ENCODE results near the gene TSEN15.
"Not testable (repeated sequence)": the region's sequence is repeated elsewhere in the genome, so short reads cannot be mapped to it uniquely, and the experiment has no call there.

TSEN15 gene

DNA sequence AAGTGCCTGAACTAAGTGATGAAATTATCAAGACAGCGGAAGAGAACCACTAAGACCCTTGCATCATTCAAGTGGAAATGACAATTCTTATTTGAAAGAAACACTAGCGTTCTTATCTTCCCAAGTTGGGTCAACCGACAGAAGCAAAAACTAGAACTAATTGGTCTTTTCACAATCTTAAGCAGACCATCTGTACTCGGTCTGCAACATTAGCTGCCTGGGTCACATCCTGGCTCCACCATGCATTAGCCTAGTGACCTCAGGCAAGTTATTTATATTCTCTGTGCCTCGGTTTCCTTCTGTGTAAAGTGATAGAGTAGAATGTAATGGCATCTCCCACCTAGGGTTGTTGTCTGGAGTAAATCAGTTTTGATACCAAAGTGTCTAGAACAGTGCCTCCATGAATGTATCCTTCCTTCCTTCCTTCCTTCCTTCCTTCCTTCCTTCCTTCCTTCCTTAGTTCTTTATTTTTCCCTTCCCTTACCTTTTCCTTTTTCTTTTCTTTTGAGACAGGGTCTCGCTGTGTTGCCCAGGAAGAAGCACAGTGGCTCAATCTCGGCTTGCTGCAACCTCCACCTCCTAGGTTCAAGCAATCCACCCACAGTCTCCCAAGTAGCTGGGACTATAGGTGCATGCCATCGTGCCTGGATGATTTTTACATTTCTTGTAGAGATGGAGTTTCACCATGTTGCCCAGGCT, 20.0 kb upstream of the TSEN15 start:
- no peak for DNase-seq

- DNase-seq, result no peak
Observed at GRCh38 chr1:184032306-184032929, 19.1 kb upstream of the TSEN15 start.

GRCh38 chr1:184032930-184033418, 18.6 kb upstream of the TSEN15 start:
- no peak for DNase-seq

DNA sequence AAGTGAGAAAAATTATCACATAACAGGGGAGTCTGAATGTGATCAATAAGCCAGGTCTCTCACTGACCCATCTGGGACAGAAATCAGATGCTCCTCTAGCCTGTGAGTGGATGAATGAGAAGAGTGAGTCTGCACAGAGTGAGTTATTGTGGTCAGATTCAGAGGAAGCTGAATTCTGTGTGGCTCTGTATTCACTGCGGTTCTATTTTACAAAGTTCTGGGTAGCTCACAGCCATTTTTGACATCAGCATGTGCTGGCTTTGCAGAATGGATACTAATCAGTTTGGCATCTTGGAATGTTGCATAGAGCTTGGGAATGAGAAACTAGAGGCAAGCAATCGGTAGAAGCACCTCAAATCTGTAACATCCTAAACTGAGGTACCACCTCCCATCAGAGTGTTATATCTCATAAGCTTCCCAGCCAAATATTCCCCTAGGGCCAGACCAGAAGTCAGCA, 17.8 kb upstream of the TSEN15 start:
- peak in 1 of 14 donors; percentile 22 for DNase-seq

- DNase-seq, result no peak
Observed at GRCh38 chr1:184034761-184035379, 16.7 kb upstream of the TSEN15 start.

DNA sequence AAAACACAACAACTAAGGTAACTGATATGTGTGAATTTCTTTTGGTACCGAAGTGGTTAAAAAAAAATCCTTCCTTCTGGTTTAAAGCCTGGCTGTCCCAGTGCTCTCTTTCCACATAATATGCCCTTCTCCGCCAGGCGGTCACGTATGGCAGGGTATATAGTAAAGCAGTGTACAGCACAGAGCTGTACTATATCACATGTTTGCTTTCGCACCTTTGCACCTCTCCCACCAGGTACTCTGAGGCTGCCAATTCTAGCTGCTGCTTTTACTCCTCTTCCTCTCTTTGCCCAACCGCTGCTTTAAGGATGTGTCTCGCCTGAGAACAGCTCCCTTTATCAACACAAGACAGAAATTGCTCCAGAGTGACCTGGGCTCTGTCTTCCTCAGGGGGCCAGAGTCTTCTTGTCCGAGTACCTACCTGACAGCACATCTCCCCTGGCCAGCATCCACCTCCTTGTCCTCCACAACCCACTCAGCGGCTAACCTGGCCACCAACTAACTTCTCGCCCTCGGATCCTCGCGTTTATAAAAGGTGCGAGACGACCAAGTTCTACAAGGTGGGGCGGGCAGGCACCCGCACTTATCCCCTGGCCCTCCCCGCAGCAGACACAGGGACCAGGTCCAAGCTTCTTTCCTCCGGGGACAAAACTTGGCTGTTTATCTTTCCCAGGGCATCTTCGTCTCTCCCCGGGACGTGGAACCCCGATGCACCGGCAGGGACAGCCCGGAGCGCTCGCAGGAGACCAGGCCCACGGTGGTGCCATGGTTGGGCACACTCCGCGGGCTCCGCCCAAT, 15.6 kb upstream of the TSEN15 start:
- DNase-seq, result peak in 6 of 14 donors; percentile 42 to 80 (median 64)

DNA sequence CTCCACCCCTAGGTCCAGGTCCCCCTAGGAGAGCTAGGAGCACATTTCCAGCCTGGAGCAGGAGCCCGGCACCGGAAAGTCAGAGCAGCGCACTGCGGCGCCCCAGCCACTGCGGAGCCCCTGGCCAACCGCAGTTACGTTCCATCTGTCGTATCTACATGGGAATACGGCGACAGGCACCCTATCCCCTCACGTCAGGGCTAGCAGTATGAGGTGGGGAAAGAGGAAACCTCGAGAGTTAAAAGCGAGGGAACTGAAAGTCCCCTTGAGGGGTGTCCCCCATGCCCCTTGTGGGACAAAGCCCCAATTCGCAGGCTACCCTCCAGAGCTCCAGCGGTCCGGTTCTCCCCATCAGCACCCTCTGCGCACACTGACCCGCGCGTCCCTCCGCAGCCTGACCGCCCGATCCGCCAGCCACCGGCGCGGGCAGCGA, 15.0 kb upstream of the TSEN15 start:
- DNase-seq, result peak in 6 of 14 donors; percentile 57 to 81 (median 73)

DNA sequence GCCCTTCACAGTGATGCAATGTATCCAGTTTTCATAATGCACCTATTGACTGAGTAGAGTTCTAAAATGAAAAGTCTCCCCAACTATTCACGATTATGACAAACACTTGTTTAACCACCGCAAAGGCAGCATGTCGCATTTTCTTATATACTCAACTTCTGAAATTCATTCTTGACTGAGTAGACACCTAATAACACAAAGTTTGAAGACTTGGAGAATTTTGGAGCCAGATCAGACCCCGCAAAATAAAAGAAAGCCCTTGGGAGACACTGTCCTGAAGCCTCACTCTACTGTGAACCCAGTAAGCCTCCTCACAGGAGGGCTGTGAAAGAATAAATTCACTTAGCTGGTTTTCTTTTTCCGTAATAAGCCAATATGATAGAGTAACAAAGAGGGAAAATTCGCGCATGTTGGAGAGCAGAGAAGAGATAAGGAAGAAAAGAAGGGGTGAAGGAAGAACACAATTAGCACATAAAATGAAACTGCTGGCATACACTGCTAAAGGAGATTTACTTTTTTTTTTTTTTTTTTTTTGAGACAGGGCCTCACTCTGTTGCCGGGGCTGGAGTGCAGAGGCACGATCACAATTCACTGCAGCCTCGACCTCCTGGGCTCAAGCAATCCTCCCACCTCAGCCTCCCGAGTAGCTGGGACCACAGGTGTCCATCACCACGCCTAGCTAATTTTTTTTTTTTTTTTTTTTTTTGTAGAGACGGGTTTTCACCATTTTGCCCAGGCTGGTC, 13.5 kb upstream of the TSEN15 start:
- DNase-seq, result no peak

- DNase-seq, result peak in 1 of 14 donors; percentile 49
Observed at GRCh38 chr1:184039126-184039525, 12.4 kb upstream of the TSEN15 start.

GRCh38 chr1:184041731-184042130, 9.8 kb upstream of the TSEN15 start:
- DNase-seq, result no peak

DNA sequence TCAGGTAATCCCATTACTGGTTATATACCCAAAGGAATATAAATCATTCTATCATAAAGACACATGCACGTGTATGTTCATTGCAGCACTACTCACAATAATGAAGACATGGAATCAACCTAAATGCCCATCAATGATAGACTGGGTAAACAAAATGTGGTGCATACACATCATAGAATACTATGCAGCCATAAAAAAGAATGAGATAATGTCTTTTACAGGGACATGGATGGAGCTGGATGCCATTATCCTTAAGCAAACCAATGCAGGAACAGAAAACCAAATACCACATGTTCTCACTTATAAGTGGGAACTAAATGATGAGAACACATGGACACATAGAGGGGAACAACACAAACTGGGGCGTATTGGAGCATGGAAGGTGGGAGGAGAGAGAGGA, 8.2 kb upstream of the TSEN15 start:
- not testable (repeated sequence) for DNase-seq

DNA sequence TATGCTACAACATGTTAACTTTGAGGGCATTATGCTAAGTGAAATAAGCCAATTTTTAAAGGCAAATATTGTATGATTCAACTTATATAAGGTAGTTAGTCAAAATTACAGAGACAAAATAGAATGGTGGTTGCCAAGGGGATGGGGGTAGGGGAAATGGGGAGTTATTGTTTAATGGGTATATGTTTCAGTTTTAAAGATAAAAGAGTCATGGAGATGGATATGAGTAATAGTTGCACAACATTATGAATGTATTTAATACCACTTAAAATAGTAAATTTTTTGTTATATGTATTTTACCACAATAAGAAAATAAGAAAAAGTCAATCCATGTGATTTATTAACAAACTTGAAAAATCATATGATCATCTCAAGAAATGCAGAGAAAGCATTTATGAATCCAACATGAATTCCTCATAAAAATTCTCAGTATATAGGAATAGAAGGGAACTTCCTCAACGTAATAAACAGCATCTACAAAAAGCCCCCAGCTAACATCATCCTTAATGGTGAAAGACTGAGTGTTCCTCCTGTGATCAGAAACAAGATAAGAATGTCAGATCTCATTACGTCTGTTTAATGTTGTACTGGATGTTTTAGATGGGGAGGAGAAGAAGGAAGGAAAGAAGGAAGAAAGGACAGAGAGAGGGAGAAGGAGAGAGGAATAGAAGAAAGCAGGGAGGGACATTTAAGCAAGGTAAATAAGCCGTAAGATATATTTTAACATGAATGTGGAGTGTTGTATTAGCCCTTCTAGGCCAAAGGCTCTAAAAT, 6.7 kb upstream of the TSEN15 start:
- DNase-seq, result no peak

DNA sequence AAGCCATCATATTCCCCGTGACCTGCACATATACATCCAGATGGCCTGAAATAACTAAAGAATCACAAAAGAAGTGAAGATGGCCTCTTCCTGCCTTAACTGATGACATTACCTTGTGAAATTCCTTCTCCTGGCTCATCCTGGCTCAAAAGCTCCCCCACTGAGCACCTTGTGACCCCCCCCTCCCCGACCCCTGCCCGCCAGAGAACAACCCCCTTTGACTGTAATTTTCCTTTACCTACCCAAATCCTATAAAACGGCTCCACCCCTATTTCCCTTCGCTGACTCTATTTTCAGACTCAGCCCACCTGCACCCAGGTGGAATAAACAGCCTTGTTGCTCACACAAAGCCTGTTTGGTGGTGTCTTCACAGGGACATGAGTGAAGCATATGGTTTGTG, 4.0 kb upstream of the TSEN15 start:
- not testable (repeated sequence) for DNase-seq

- no peak for DNase-seq
Observed at GRCh38 chr1:184048561-184049240, 2.8 kb upstream of the TSEN15 start.

- no peak for DNase-seq
Observed at GRCh38 chr1:184049291-184049690, 2.2 kb upstream of the TSEN15 start.

DNA sequence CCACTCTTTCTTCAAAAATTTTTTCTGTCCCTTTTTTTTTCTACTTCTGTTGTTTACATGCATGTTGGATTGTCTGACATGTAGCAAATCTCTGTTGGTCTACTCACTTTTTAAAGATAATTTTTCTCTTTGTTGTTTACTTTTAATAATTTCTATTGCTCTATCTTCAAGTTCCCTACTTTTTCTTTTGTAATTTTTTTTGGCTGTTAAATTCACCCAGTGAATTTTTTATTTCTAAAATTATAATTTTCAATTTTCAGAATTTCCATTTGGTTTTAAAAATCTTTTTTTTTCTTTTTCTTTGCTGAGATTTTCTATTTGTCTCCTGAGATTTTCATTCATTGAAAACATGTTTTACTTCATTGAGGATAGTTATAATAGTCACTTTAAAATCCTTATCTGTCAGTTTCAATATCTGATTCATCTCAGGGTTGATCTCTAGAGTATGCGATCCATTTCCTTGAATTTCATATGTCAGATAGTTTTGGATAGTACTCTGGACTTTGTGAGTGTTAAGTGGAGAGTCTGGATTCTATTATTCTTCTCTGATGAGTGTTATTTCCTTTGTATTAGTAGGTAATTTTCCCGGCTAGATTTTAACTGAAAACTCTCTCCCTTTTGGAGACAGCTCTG, 1.6 kb upstream of the TSEN15 start:
- no peak for DNase-seq

- DNase-seq, result no peak
Observed at GRCh38 chr1:184050636-184051035, 894 bp upstream of the TSEN15 start.

- no peak for DNase-seq
Observed at GRCh38 chr1:184051138-184051484, 419 bp upstream of the TSEN15 start.

DNA sequence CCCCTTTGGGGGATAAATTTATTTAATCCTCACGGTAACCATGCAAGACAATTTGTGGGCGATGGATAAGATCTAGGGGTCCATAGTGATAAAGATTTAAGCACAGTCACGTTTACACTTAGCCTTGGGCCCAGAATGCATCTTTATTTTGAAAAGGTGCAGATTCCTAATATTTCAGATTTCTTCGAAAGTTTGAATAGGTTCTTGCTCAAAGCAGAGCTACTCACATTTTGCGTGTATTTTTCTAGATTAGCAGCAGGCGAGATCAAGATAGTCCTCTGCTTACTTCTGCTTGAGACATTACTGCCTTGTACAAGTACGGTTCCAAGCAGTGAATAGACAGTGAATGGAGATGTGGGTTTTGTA, 647 bp downstream of the TSEN15 start:
- DNase-seq, result no peak

DNA sequence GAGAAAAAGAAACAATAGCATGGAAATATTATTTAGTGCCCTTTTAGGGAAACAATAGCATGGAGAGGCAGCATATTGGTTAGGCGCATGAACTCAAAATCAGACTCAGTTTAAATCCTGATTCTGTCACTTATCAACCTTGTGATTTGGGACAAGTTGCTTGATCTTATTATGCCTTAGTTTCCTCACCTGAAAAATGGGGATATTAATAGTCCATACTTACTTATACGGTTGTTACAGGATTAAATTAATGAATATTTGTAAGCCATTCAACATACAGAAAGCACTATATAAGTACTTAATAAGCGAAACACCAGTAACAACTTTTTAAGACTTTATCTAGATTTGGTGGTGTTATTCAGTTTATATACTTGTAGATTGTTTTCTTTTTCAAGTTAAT, 1.2 kb downstream of the TSEN15 start:
- DNase-seq, result no peak
